Stimulated activated CD4-positive, alpha-beta T cell treated with anti-CD3 and anti-CD28 coated beads, Interleukin-4, amount 100 ng/mL, for 4 hours (primary cell): ENCODE measurements around the gene SH3RF1.
"Not testable (repeated sequence)": the region's sequence is repeated elsewhere in the genome, so short reads cannot be mapped to it uniquely, and the experiment has no call there.

Source experiments
- DNase-seq, 2 experiments: peaks; one replicate each; pipeline ENCODE4 v3.0.0-alpha.2; 2020

SH3RF1 gene

GRCh38 chr4:169197206-169197605 lies 73.5 kb downstream of the SH3RF1 start:
- not testable (repeated sequence) for DNase-seq

- DNase-seq = no peak
Observed at GRCh38 chr4:169195032-169195431, 75.7 kb downstream of the SH3RF1 start.

GRCh38 chr4:169189968-169190367 lies 80.8 kb downstream of the SH3RF1 start:
- not testable (repeated sequence) for DNase-seq

- DNase-seq = no peak
Observed at GRCh38 chr4:169189372-169189771, 81.4 kb downstream of the SH3RF1 start.

- no peak for DNase-seq
Observed at GRCh38 chr4:169188204-169188603, 82.6 kb downstream of the SH3RF1 start.

- no peak for DNase-seq
Observed at GRCh38 chr4:169185133-169185956, 85.4 kb downstream of the SH3RF1 start.

- DNase-seq = no peak
Observed at GRCh38 chr4:169184686-169185085, 86.1 kb downstream of the SH3RF1 start.

- no peak for DNase-seq
Observed at GRCh38 chr4:169184236-169184635, 86.5 kb downstream of the SH3RF1 start.

- no peak for DNase-seq
Observed at GRCh38 chr4:169183581-169183980, 87.2 kb downstream of the SH3RF1 start.

- no peak for DNase-seq
Observed at GRCh38 chr4:169179609-169180521, 90.9 kb downstream of the SH3RF1 start.

GRCh38 chr4:169178092-169178491 lies 92.7 kb downstream of the SH3RF1 start:
- DNase-seq = not testable (repeated sequence)

GRCh38 chr4:169175476-169175875 lies 95.3 kb downstream of the SH3RF1 start:
- DNase-seq = no peak

GRCh38 chr4:169175035-169175434 lies 95.7 kb downstream of the SH3RF1 start:
- DNase-seq = no peak

GRCh38 chr4:169174247-169174646 lies 96.5 kb downstream of the SH3RF1 start:
- DNase-seq = no peak

GRCh38 chr4:169167957-169168858 lies 102.5 kb downstream of the SH3RF1 start:
- no peak for DNase-seq

GRCh38 chr4:169164669-169165415 lies 105.9 kb downstream of the SH3RF1 start:
- no peak for DNase-seq

- DNase-seq = no peak
Observed at GRCh38 chr4:169163947-169164668, 106.6 kb downstream of the SH3RF1 start.

GRCh38 chr4:169163495-169163894 lies 107.3 kb downstream of the SH3RF1 start:
- no peak for DNase-seq

GRCh38 chr4:169160825-169161224 lies 109.9 kb downstream of the SH3RF1 start:
- DNase-seq = no peak

- DNase-seq = no peak
Observed at GRCh38 chr4:169159624-169160171, 111.1 kb downstream of the SH3RF1 start.

GRCh38 chr4:169158861-169159260 lies 111.9 kb downstream of the SH3RF1 start:
- no peak for DNase-seq
